Measurements from ENCODE around the gene YPEL5.
"Not testable (repeated sequence)": the region's sequence is repeated elsewhere in the genome, so short reads cannot be mapped to it uniquely, and the experiment has no call there.

YPEL5 gene

GRCh38 chr2:30146337-30147195 is at the start of gene YPEL5:
Gene YPEL5, plus strand, starts transcription at chr2:30147007. Its CDS starts 9,645 bp downstream, at chr2:30156652.
- peak; percentile 98 to 99 for DNase-seq (ENCODE audit: low read depth in 1 of 2, low spot score in 1 of 2)

- no peak for DNase-seq (ENCODE audit: low read depth in 1 of 2, low spot score in 1 of 2)
Observed at GRCh38 chr2:30098266-30099005, 48.4 kb upstream of the YPEL5 start.

GRCh38 chr2:30099366-30099765 is 47.4 kb upstream of the YPEL5 start:
- DNase-seq (ENCODE audit: low read depth in 1 of 2, low spot score in 1 of 2), result not testable (repeated sequence)

GRCh38 chr2:30100691-30101090 is 46.1 kb upstream of the YPEL5 start:
- not testable (repeated sequence) for DNase-seq (ENCODE audit: low read depth in 1 of 2, low spot score in 1 of 2)

GRCh38 chr2:30104307-30104706 is 42.5 kb upstream of the YPEL5 start:
- no peak for DNase-seq (ENCODE audit: low read depth in 1 of 2, low spot score in 1 of 2)

- DNase-seq (ENCODE audit: low read depth in 1 of 2, low spot score in 1 of 2), result no peak
Observed at GRCh38 chr2:30105556-30105955, 41.3 kb upstream of the YPEL5 start.

GRCh38 chr2:30106543-30106942 is 40.3 kb upstream of the YPEL5 start:
- no peak for DNase-seq (ENCODE audit: low read depth in 1 of 2, low spot score in 1 of 2)

GRCh38 chr2:30108192-30108591 is 38.6 kb upstream of the YPEL5 start:
- DNase-seq (ENCODE audit: low read depth in 1 of 2, low spot score in 1 of 2), result no peak

GRCh38 chr2:30108851-30109250 is 38.0 kb upstream of the YPEL5 start:
- DNase-seq (ENCODE audit: low read depth in 1 of 2, low spot score in 1 of 2), result no peak

- DNase-seq (ENCODE audit: low read depth in 1 of 2, low spot score in 1 of 2), result no peak
Observed at GRCh38 chr2:30109856-30110255, 37.0 kb upstream of the YPEL5 start.

GRCh38 chr2:30110773-30111172 is 36.0 kb upstream of the YPEL5 start:
- DNase-seq (ENCODE audit: low read depth in 1 of 2, low spot score in 1 of 2), result no peak

- DNase-seq (ENCODE audit: low read depth in 1 of 2, low spot score in 1 of 2), result not testable (repeated sequence)
Observed at GRCh38 chr2:30111186-30111585, 35.6 kb upstream of the YPEL5 start.

- DNase-seq (ENCODE audit: low read depth in 1 of 2, low spot score in 1 of 2), result no peak
Observed at GRCh38 chr2:30112561-30112960, 34.2 kb upstream of the YPEL5 start.

GRCh38 chr2:30113617-30114293 is 33.1 kb upstream of the YPEL5 start:
- DNase-seq (ENCODE audit: low read depth in 1 of 2, low spot score in 1 of 2), result no peak

GRCh38 chr2:30115141-30115980 is 31.4 kb upstream of the YPEL5 start:
- peak in 1 of 2 donors; percentile 37 for DNase-seq (ENCODE audit: low read depth in 1 of 2, low spot score in 1 of 2)

GRCh38 chr2:30115981-30116285 is 30.9 kb upstream of the YPEL5 start:
- no peak for DNase-seq (ENCODE audit: low read depth in 1 of 2, low spot score in 1 of 2)

- DNase-seq (ENCODE audit: low read depth in 1 of 2, low spot score in 1 of 2), result no peak
Observed at GRCh38 chr2:30122362-30122761, 24.4 kb upstream of the YPEL5 start.

- DNase-seq (ENCODE audit: low read depth in 1 of 2, low spot score in 1 of 2), result no peak
Observed at GRCh38 chr2:30127016-30127893, 19.6 kb upstream of the YPEL5 start.

GRCh38 chr2:30134582-30134981 is 12.2 kb upstream of the YPEL5 start:
- no peak for DNase-seq (ENCODE audit: low read depth in 1 of 2, low spot score in 1 of 2)

- no peak for DNase-seq (ENCODE audit: low read depth in 1 of 2, low spot score in 1 of 2)
Observed at GRCh38 chr2:30135541-30135940, 11.3 kb upstream of the YPEL5 start.

All from activated T-helper 1 cell treated with anti-CD3 and anti-CD28 coated beads, Interleukin-2, amount 50 U/mL, for 16 hours (primary cell).